Spinal cord (tissue), 10 donors: ENCODE measurements around the gene CFAP100. TPM values are rescaled to one million over a fixed set of nuclear protein-coding genes. Genes with fewer than 3 reads are reported as not detected.

ENCODE experiments used
- DNase-seq, 6 donors: peaks; one replicate each; pipeline versions ENCODE4 v3.0.0 to v3.0.0-alpha.2; 2013 to 2015; ENCODE audit warnings: low spot score in 6 of 6, low read depth in 4 of 6
- H3K27ac ChIP-seq: one replicate; pipeline ENCODE4 v1.5.1; 2013; ENCODE audit warnings: low read depth, low read length, control low read depth
- H3K27me3 ChIP-seq: one replicate; pipeline ENCODE4 v1.6.1; 2013; ENCODE audit warnings: low read length; ENCODE audit not compliant: control insufficient read depth, insufficient read depth
- H3K36me3 ChIP-seq: one replicate; pipeline ENCODE4 v1.6.1; 2013; ENCODE audit warnings: low read length; ENCODE audit not compliant: control insufficient read depth, insufficient read depth
- H3K4me1 ChIP-seq: one replicate; pipeline ENCODE4 v1.6.1; 2013; ENCODE audit warnings: low read length; ENCODE audit not compliant: control insufficient read depth, insufficient read depth
- H3K4me3 ChIP-seq: one replicate; pipeline ENCODE4 v1.5.1; 2013; ENCODE audit warnings: low read depth, low read length, control low read depth
- H3K9me3 ChIP-seq: one replicate; pipeline ENCODE4 v1.6.1; 2013; ENCODE audit warnings: low read length; ENCODE audit not compliant: control insufficient read depth, insufficient read depth
- WGBS: methylation state at CpG from one replicate; pipeline ENCODE4 v1.1.5; 2013; ENCODE audit warnings: missing lambda C conversion rate; ENCODE audit not compliant: insufficient coverage; 5-methylcytosine and 5-hydroxymethylcytosine counted together
- polyA plus RNA-seq, 2 donors: library from polyadenylated mRNA; unstranded; fragments of 120-200 nt; gene quantifications; one replicate each; pipeline ENCODE4 v1.2.1, GENCODE V29; 2013; ENCODE audit not compliant: insufficient read length in 2 of 2
- total RNA-seq, 2 donors: library from RNA; depleted of rRNA in 1 of 2; stranded (reverse); fragments of 120-200 nt in 1 of 2; fragments of >200 nt in 1 of 2; gene quantifications; one replicate each; pipeline versions ENCODE4 v1.2.3 to v1.2.4, GENCODE V29; 2013 to 2014
- donor health status: healthy.

CFAP100 gene
- total and polyA plus RNA-seq, 4 donors = 2.2 to 16.6 (median 14.4) TPM

- no peaks in the 10 kb centered on the region for H3K27me3 ChIP-seq
- no peak for DNase-seq
- no peak overlapping the region for H3K4me3 ChIP-seq
- no peak overlapping the region for H3K27ac ChIP-seq
- whole genome bisulfite sequencing = 91% methylated on average over 3 of the region's 4 CpGs
- peaks cover 89% of the 10 kb centered on the region for H3K36me3 ChIP-seq
- H3K4me1 ChIP-seq = peaks cover 11% of the 10 kb centered on the region
- no peaks in the 10 kb centered on the region for H3K9me3 ChIP-seq
Measured at GRCh38 chr3:126464494-126464893, 69.8 kb downstream of the CFAP100 start.

GRCh38 chr3:126464997-126465396 is 70.3 kb downstream of the CFAP100 start:
- WGBS = 84% methylated on average over 11 of the region's 11 CpGs
- no peak for DNase-seq
- Histone ChIP-seq H3K4me1 (peaks cover 11% of the 10 kb centered on the region), H3K9me3 (no peaks in the 10 kb centered on the region), H3K27ac (no peak overlapping the region), H3K4me3 (no peak overlapping the region), H3K36me3 (peaks cover 89% of the 10 kb centered on the region), H3K27me3 (no peaks in the 10 kb centered on the region)

GRCh38 chr3:126465928-126466544 is 71.3 kb downstream of the CFAP100 start:
- H3K4me3 ChIP-seq = no peak overlapping the region
- no peak overlapping the region for H3K27ac ChIP-seq
- 65% methylated on average over 9 of the region's 16 CpGs for WGBS
- H3K36me3 ChIP-seq = peaks cover 86% of the 10 kb centered on the region
- no peaks in the 10 kb centered on the region for H3K9me3 ChIP-seq
- peaks cover 11% of the 10 kb centered on the region for H3K4me1 ChIP-seq
- peak in 1 of 6 donors; percentile 46 for DNase-seq
- H3K27me3 ChIP-seq = no peaks in the 10 kb centered on the region

- Histone ChIP-seq H3K27ac (no peak overlapping the region), H3K27me3 (no peaks in the 10 kb centered on the region), H3K36me3 (peaks cover 78% of the 10 kb centered on the region), H3K4me1 (peaks cover 12% of the 10 kb centered on the region), H3K4me3 (no peak overlapping the region), H3K9me3 (no peaks in the 10 kb centered on the region)
- 88% methylated on average over 16 of the region's 19 CpGs for WGBS
- no peak for DNase-seq
Measured at GRCh38 chr3:126466886-126467610, 72.3 kb downstream of the CFAP100 start.

GRCh38 chr3:126467611-126467955 is 72.9 kb downstream of the CFAP100 start:
- Histone ChIP-seq H3K27me3 (no peaks in the 10 kb centered on the region), H3K9me3 (no peaks in the 10 kb centered on the region), H3K4me3 (no peak overlapping the region), H3K27ac (no peak overlapping the region), H3K4me1 (peaks cover 17% of the 10 kb centered on the region), H3K36me3 (peaks cover 72% of the 10 kb centered on the region)
- 81% methylated on average over 8 of the region's 8 CpGs for WGBS
- no peak for DNase-seq

DNA sequence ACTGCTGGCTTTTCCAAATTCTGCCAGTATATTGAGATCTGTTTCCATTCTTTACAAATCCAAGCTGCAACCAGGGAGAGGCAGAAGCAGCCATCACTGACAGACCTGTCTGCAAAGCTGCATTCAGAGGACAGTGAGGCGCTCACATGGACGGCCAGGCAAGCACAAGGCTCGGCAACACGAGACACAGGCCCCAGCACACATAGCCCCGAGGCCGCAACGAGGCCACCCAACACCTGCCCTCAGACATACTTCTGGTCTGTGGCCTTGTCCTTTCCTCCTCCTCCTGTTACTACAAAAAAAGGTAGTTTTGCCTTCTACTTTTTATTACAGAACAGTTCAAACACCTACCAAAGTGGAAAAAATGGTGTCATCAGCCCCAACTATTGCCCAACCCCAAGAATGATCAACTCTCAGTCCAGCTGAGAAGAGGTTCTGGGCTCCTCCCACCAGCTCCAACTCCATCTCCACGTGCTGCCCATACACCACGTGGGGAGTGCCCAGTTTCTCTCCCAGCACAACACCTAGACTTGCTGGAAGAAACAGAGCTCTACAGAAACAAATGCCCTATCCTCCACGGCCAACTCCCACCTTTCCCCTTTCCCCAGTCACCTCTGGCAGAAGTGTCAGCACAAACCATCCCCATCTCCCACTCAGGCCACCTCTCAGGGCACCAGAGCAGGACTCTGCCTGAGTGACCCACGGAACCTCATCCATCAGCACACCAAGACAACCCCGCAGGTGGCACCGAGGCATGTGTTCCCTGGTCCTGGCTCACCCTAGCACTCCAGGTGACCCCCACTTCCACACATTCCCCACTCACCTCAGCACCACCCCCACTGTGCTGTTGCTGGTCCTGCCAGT is 73.6 kb downstream of the CFAP100 start:
- H3K27me3 ChIP-seq = no peaks in the 10 kb centered on the region
- DNase-seq = no peak
- H3K9me3 ChIP-seq = no peaks in the 10 kb centered on the region
- WGBS = 93% methylated on average over 13 of the region's 13 CpGs
- H3K4me1 ChIP-seq = peaks cover 22% of the 10 kb centered on the region
- peaks cover 65% of the 10 kb centered on the region for H3K36me3 ChIP-seq
- H3K27ac ChIP-seq = no peak overlapping the region
- H3K4me3 ChIP-seq = no peak overlapping the region

DNA sequence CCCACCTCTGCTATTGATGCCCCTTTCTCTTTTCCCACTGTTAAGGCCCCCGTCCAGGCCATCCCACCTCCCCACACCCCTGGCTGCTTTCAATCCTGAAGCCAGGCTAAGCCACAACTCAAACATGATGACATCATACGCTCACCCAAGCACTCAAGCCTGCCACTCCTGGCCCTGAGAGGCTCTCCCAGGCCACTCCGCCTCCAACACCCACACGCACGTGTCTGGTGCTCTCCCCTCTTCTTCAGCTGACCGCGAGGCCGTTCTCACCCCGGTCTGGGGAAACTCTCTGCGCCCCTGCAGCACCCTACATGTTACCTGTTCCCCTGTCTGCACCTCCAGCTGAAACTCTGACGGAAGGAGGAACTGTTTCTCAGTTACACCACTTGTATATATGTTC is 74.8 kb downstream of the CFAP100 start:
- peaks cover 59% of the 10 kb centered on the region for H3K36me3 ChIP-seq
- DNase-seq = no peak
- no peaks in the 10 kb centered on the region for H3K27me3 ChIP-seq
- no peak overlapping the region for H3K4me3 ChIP-seq
- whole genome bisulfite sequencing = 97% methylated on average over 10 of the region's 11 CpGs
- peaks cover 33% of the 10 kb centered on the region for H3K4me1 ChIP-seq
- H3K27ac ChIP-seq = no peak overlapping the region
- H3K9me3 ChIP-seq = no peaks in the 10 kb centered on the region

DNA sequence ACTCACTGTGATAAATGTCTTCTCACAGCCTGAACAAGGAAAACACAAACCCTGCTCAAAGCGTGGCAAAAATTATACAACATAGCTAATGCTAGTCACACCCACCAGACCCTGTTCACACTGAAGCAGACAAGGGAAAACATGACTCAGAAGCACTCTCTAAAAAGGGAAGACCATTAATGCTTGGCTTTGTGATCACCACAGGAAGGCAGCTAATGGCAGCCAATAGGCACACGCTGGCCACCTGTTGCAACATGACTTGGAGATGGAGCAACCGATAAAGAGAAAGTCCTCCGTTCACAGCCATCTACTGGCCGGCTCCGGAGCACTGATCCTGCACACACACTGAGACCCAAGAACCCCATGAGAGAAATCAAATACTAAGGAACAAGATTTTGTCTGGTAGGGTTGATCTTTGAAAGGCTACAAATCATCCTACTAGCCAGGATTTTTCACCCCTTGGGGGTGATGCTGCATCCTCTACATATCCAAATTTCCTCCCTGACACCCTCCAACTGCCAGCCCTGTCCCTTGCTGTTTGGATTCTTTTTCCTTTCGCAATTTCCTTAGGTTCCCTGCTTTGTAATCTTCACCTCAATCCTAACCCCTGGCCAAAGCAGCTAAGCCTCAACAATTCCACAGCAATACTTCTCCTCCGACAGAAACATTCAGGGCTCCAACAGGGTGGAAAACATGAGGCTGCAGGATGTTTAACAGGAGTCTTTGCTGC is 77.7 kb downstream of the CFAP100 start:
- peaks cover 32% of the 10 kb centered on the region for H3K36me3 ChIP-seq
- no peaks in the 10 kb centered on the region for H3K9me3 ChIP-seq
- H3K27ac ChIP-seq = no peak overlapping the region
- peak in 2 of 6 donors; percentile 63 to 74 for DNase-seq
- 26% methylated on average over 5 of the region's 8 CpGs for WGBS
- no peak overlapping the region for H3K4me3 ChIP-seq
- peaks cover 36% of the 10 kb centered on the region for H3K4me1 ChIP-seq
- H3K27me3 ChIP-seq = no peaks in the 10 kb centered on the region
